HepG2 (cell line): ENCODE data around the gene TNFAIP1. TPM values are rescaled to one million over a fixed set of nuclear protein-coding genes. Genes with fewer than 3 reads are reported as not detected.

Experiments used
- CCAR2 ChIP-seq: fragments of 200-400 bp; formaldehyde crosslinking; optimal IDR thresholded peaks from 2 replicates; pipeline ENCODE3; 2018; ENCODE audit warnings: low read depth, mild to moderate bottlenecking, low read length, moderate library complexity
- DR1 ChIP-seq: sonication (generic); formaldehyde crosslinking; IDR thresholded peaks from 2 replicates; pipeline ENCODE4 v1.8.0; 2021; ENCODE audit warnings: mild to moderate bottlenecking, missing genetic modification reagents, inconsistent platforms
- GABPB1 ChIP-seq: IDR thresholded peaks from 2 replicates; pipeline ENCODE4 v1.6.1; 2016; ENCODE audit warnings: mild to moderate bottlenecking, missing genetic modification reagents, moderate library complexity, missing compliant biosample characterization
- IKZF1 ChIP-seq: fragments of 450-650 bp; IDR thresholded peaks from 2 replicates; pipeline ENCODE4 v1.7.1; 2016
- KLF9 ChIP-seq: IDR thresholded peaks from 2 replicates; pipeline ENCODE4 v1.6.1; 2016; ENCODE audit warnings: low read depth
- MTA3 ChIP-seq: sonication (generic); formaldehyde crosslinking; IDR thresholded peaks from 2 replicates; pipeline ENCODE4 v1.4.0; 2020; ENCODE audit warnings: missing genetic modification reagents
- RARA ChIP-seq: IDR thresholded peaks from 2 replicates; pipeline ENCODE4 v1.6.1; 2016; ENCODE audit warnings: missing genetic modification reagents, missing compliant biosample characterization
- RBM22 ChIP-seq: fragments of 200-400 bp; formaldehyde crosslinking; optimal IDR thresholded peaks from 2 replicates; pipeline ENCODE3; 2017; ENCODE audit warnings: mild to moderate bottlenecking, low read length, moderate library complexity
- ZNF3 ChIP-seq: IDR thresholded peaks from 2 replicates; pipeline ENCODE4 v1.7.0; 2017; ENCODE audit warnings: inconsistent platforms
- ZNF331 ChIP-seq: sonication (generic); formaldehyde crosslinking; IDR thresholded peaks from 2 replicates; pipeline ENCODE4 v1.4.0; 2020; ENCODE audit warnings: missing genetic modification reagents
- ZNF512 ChIP-seq: sonication (generic); formaldehyde crosslinking; IDR thresholded peaks from 2 replicates; pipeline ENCODE4 v1.4.0; 2020; ENCODE audit warnings: mild to moderate bottlenecking, missing genetic modification reagents
- ZNF547 ChIP-seq: sonication (generic); formaldehyde crosslinking; IDR thresholded peaks from 2 replicates; pipeline ENCODE4 v1.5.1; 2020; ENCODE audit warnings: mild to moderate bottlenecking, missing genetic modification reagents
- ZNF549 ChIP-seq: sonication (generic); formaldehyde crosslinking; IDR thresholded peaks from 2 replicates; pipeline ENCODE4 v1.5.0; 2020; ENCODE audit warnings: missing genetic modification reagents
- ZNF557 ChIP-seq: sonication (generic); formaldehyde crosslinking; IDR thresholded peaks from 2 replicates; pipeline ENCODE4 v1.4.0; 2020; ENCODE audit warnings: missing genetic modification reagents
- ZNF569 ChIP-seq: sonication (generic); formaldehyde crosslinking; IDR thresholded peaks from 2 replicates; pipeline ENCODE4 v1.5.0; 2020; ENCODE audit warnings: mild to moderate bottlenecking, missing genetic modification reagents, moderate library complexity, borderline replicate concordance
- ZNF572 ChIP-seq: sonication (generic); formaldehyde crosslinking; IDR thresholded peaks from 2 replicates; pipeline ENCODE4 v1.5.1; 2020; ENCODE audit warnings: mild to moderate bottlenecking, missing genetic modification reagents
- ZNF766 ChIP-seq: sonication (generic); formaldehyde crosslinking; IDR thresholded peaks from 2 replicates; pipeline ENCODE4 v1.5.0; 2020; ENCODE audit warnings: missing genetic modification reagents, borderline replicate concordance
- polyA plus RNA-seq, 8 experiments: library from polyadenylated mRNA; depleted of rRNA in 3 of 8; stranded (reverse) in 7 of 8; unstranded in 1 of 8; fragments of >200 nt; fragmentation: Illumina TruSeq in 4 of 8; extraction: Trizol in 4 of 8; gene quantifications; 2 replicates each; pipeline versions ENCODE4 v1.2.1 to v1.2.3, GENCODE V29; 2011 to 2016; ENCODE audit warnings: low read depth in 4 of 8, missing spikeins in 1 of 8, mixed read lengths in 1 of 8; ENCODE audit not compliant: insufficient read depth in 1 of 8
- total RNA-seq, 5 experiments: library from RNA; depleted of rRNA; stranded (reverse); fragments of >200 nt; fragmentation: Illumina TruSeq; extraction: Trizol; gene quantifications; 2 replicates each; pipeline ENCODE4 v1.2.3, GENCODE V29; 2016; ENCODE audit warnings: low read depth in 1 of 5
- TF ChIP-seq, protein P1 (sequence below): IDR thresholded peaks from 2 replicates; pipeline ENCODE4 v1.6.1; 2016; ENCODE audit warnings: missing genetic modification reagents, missing compliant biosample characterization
- TF ChIP-seq, protein P2 (sequence below): sonication (generic); formaldehyde crosslinking; IDR thresholded peaks from 2 replicates; pipeline ENCODE4 v1.8.1; 2022; ENCODE audit warnings: mild to moderate bottlenecking, missing genetic modification reagents
- TF ChIP-seq, protein P3 (sequence below): sonication (generic); formaldehyde crosslinking; IDR thresholded peaks from 2 replicates; pipeline ENCODE4 v1.8.0; 2022; ENCODE audit warnings: low read depth, missing genetic modification reagents
- TF ChIP-seq, protein P4 (sequence below): IDR thresholded peaks from 2 replicates; pipeline ENCODE4 v1.6.1; 2016; ENCODE audit warnings: mild to moderate bottlenecking
- TF ChIP-seq, protein P5 (sequence below): sonication (generic); formaldehyde crosslinking; IDR thresholded peaks from 2 replicates; pipeline ENCODE4 v1.5.1; 2020; ENCODE audit warnings: missing genetic modification reagents, mild to moderate bottlenecking, borderline replicate concordance

The TNFAIP1 gene
- total and polyA plus RNA-seq, 2 of the 13 experiments (the other 11 are each of a cell fraction or from before 2014, with no cell fraction given), result 17.5 to 40.6 TPM

DNA sequence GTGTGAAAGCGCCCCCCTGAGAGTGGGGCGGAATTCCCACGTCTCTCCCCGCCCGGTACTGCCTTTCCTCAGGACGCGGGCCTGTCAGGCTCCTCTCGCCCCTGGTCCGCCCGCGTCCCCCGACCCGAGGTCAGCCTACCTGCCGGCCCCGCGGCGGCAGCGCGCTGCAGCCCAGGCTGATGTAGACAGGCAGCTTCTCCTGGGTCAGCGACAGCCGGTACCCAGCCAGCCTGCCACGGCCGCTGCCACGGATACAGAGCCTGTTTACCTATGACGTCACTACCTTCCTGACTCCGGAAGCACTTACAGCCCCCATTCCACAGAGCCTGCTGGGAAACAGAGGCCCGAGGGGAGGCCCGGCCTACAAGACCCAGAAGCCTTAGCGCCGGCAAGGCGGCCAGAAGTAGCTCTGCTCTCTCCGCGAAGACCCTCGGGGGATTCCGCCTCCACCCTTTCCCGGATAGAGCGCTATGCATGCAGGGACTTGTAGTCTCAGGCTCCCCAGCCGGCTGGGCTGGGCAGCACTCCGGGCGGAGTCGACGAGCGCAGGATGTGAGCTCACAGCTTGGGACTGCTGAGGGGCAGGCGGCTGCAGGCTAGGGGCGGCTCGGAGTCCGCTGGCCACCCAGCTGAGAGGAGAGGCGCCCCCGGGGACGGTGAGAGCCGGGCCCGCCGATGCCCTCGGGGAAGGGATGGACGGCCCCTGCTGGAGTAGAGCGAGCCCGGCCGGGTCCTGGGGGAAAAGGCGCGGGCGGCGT, at the start of gene TNFAIP1, which contains the start of gene IFT20 (continued):
- TF ChIP-seq MTA3 (CRISPR knock-in tag), result no peak
- TF ChIP-seq ZNF766, result peak; percentile 67; the same call in 1 of the 2 replicates
- TF ChIP-seq ZNF331 (CRISPR knock-in tag), result peak; percentile 43; the same call in 1 of the 2 replicates
- no peak for TF ChIP-seq ZNF549 (CRISPR knock-in tag)
- no peak for TF ChIP-seq IKZF1
- no peak for TF ChIP-seq ZNF3 (CRISPR knock-in tag)
- TF ChIP-seq, protein P1, sequence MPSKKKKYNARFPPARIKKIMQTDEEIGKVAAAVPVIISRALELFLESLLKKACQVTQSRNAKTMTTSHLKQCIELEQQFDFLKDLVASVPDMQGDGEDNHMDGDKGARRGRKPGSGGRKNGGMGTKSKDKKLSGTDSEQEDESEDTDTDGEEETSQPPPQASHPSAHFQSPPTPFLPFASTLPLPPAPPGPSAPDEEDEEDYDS, result peak; percentile 58
- no peak; the same call in 1 of the 2 replicates for TF ChIP-seq KLF9
- TF ChIP-seq, protein P2, sequence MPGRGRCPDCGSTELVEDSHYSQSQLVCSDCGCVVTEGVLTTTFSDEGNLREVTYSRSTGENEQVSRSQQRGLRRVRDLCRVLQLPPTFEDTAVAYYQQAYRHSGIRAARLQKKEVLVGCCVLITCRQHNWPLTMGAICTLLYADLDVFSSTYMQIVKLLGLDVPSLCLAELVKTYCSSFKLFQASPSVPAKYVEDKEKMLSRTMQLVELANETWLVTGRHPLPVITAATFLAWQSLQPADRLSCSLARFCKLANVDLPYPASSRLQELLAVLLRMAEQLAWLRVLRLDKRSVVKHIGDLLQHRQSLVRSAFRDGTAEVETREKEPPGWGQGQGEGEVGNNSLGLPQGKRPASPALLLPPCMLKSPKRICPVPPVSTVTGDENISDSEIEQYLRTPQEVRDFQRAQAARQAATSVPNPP (CRISPR knock-in tag), result no peak
- TF ChIP-seq, protein P3, sequence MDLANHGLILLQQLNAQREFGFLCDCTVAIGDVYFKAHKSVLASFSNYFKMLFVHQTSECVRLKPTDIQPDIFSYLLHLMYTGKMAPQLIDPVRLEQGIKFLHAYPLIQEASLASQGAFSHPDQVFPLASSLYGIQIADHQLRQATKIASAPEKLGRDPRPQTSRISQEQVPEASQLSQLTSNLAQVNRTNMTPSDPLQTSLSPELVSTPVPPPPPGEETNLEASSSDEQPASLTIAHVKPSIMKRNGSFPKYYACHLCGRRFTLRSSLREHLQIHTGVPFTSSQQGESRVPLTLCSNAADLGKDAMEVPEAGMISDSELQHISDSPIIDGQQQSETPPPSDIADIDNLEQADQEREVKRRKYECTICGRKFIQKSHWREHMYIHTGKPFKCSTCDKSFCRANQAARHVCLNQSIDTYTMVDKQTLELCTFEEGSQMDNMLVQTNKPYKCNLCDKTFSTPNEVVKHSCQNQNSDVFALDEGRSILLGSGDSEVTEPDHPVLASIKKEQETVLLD (CRISPR knock-in tag), result no peak; the same call in 1 of the 2 replicates
- peak; percentile 99 for TF ChIP-seq GABPB1
- peak; percentile 26 for TF ChIP-seq RBM22
- no peak for TF ChIP-seq ZNF569 (CRISPR knock-in tag)
- TF ChIP-seq DR1 (CRISPR knock-in tag), result no peak
- no peak for TF ChIP-seq ZNF572 (CRISPR knock-in tag)
- TF ChIP-seq CCAR2, result no peak
- TF ChIP-seq ZNF547 (CRISPR knock-in tag), result no peak
- TF ChIP-seq RARA (CRISPR knock-in tag), result no peak
- TF ChIP-seq, protein P4, sequence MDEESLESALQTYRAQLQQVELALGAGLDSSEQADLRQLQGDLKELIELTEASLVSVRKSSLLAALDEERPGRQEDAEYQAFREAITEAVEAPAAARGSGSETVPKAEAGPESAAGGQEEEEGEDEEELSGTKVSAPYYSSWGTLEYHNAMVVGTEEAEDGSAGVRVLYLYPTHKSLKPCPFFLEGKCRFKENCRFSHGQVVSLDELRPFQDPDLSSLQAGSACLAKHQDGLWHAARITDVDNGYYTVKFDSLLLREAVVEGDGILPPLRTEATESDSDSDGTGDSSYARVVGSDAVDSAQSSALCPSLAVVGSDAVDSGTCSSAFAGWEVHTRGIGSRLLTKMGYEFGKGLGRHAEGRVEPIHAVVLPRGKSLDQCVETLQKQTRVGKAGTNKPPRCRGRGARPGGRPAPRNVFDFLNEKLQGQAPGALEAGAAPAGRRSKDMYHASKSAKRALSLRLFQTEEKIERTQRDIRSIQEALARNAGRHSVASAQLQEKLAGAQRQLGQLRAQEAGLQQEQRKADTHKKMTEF, result peak; percentile 87
- TF ChIP-seq, protein P5, sequence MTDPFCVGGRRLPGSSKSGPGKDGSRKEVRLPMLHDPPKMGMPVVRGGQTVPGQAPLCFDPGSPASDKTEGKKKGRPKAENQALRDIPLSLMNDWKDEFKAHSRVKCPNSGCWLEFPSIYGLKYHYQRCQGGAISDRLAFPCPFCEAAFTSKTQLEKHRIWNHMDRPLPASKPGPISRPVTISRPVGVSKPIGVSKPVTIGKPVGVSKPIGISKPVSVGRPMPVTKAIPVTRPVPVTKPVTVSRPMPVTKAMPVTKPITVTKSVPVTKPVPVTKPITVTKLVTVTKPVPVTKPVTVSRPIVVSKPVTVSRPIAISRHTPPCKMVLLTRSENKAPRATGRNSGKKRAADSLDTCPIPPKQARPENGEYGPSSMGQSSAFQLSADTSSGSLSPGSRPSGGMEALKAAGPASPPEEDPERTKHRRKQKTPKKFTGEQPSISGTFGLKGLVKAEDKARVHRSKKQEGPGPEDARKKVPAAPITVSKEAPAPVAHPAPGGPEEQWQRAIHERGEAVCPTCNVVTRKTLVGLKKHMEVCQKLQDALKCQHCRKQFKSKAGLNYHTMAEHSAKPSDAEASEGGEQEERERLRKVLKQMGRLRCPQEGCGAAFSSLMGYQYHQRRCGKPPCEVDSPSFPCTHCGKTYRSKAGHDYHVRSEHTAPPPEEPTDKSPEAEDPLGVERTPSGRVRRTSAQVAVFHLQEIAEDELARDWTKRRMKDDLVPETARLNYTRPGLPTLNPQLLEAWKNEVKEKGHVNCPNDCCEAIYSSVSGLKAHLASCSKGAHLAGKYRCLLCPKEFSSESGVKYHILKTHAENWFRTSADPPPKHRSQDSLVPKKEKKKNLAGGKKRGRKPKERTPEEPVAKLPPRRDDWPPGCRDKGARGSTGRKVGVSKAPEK (CRISPR knock-in tag), result no peak
- TF ChIP-seq ZNF557 (CRISPR knock-in tag), result 0 out of 2 replicates have a peak, but pooled peaks have one; percentile 15
- TF ChIP-seq ZNF512 (CRISPR knock-in tag), result no peak
